ENCODE results near the gene RAP1GAP2.

DNA sequence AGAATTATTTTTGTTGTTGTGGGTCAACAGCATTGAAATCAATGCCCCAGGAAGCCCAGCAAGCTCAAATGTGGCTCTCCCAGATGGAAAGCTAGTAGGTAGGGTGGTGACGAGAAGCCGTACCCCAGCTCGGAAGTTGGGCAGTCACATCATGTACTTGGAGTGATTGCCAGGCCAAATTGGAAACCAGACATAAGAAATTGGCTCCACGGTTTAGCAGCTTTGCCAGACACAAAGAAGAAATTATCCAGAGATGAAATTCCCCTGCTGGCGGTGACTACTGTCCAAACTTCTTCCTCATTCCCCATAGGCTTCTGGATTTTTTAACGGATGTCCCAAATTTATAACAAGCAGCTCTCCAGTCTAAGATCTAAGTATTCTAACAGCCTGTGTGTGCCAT is 171.3 kb downstream of the RAP1GAP2 start:
- TF ChIP-seq, protein P1, sequence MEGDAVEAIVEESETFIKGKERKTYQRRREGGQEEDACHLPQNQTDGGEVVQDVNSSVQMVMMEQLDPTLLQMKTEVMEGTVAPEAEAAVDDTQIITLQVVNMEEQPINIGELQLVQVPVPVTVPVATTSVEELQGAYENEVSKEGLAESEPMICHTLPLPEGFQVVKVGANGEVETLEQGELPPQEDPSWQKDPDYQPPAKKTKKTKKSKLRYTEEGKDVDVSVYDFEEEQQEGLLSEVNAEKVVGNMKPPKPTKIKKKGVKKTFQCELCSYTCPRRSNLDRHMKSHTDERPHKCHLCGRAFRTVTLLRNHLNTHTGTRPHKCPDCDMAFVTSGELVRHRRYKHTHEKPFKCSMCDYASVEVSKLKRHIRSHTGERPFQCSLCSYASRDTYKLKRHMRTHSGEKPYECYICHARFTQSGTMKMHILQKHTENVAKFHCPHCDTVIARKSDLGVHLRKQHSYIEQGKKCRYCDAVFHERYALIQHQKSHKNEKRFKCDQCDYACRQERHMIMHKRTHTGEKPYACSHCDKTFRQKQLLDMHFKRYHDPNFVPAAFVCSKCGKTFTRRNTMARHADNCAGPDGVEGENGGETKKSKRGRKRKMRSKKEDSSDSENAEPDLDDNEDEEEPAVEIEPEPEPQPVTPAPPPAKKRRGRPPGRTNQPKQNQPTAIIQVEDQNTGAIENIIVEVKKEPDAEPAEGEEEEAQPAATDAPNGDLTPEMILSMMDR (IDR thresholded peaks at IDR 0.05; ENCODE audit: low read length): no peak
- no peak for TF ChIP-seq EZH2 (IDR thresholded peaks at IDR 0.05; ENCODE audit: borderline replicate concordance, low read length)

Measured in OCI-LY1 (cell line).